Tibial nerve (tissue), 4 donors: ENCODE results near the gene THBS2.

Experiments
- EP300 ChIP-seq, 2 donors: sonication (generic); formaldehyde crosslinking; IDR thresholded peaks; one replicate each; pipeline ENCODE4 v1.6.1; 2017; ENCODE audit warnings: antibody characterized with exemption in 2 of 2, mild to moderate bottlenecking in 1 of 2
- POLR2A ChIP-seq, 2 donors: fragments of 450-650 bp; IDR thresholded peaks; one replicate each; pipeline ENCODE4 v1.6.1; 2017; ENCODE audit warnings: antibody characterized with exemption in 2 of 2, mild to moderate bottlenecking in 2 of 2, moderate library complexity in 2 of 2
- TF ChIP-seq, protein P1 (sequence below), 5 experiments: fragments of 200-600 bp in 3 of 5; fragments of 450-650 bp in 2 of 5; sonication (generic) in 3 of 5; IDR thresholded peaks; one replicate each; pipeline ENCODE4 v1.5.1; 2016 to 2019; ENCODE audit warnings: antibody characterized with exemption in 5 of 5, mild to moderate bottlenecking in 3 of 5, moderate library complexity in 2 of 5

DNA sequence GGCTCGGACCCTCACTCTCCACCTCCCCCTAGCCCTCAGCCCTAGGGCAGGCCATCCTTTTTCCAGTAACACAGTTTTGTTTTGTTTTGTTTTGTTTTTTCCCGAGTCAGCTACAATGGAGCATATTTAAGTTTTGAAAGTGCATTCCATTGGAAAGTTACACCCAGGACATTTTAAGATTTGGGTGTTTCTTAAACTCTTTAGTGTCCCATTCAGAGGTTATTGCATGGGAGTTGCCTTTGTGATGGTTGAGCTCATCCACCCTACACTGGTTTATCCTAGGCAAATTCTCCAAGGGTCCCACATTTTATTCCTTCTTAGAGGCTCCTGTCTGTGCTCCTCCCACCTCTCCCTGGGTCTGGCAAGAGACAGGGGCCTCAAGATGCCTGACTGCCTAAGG is 58.9 kb downstream of the THBS2 start:
- TF ChIP-seq, protein P1, sequence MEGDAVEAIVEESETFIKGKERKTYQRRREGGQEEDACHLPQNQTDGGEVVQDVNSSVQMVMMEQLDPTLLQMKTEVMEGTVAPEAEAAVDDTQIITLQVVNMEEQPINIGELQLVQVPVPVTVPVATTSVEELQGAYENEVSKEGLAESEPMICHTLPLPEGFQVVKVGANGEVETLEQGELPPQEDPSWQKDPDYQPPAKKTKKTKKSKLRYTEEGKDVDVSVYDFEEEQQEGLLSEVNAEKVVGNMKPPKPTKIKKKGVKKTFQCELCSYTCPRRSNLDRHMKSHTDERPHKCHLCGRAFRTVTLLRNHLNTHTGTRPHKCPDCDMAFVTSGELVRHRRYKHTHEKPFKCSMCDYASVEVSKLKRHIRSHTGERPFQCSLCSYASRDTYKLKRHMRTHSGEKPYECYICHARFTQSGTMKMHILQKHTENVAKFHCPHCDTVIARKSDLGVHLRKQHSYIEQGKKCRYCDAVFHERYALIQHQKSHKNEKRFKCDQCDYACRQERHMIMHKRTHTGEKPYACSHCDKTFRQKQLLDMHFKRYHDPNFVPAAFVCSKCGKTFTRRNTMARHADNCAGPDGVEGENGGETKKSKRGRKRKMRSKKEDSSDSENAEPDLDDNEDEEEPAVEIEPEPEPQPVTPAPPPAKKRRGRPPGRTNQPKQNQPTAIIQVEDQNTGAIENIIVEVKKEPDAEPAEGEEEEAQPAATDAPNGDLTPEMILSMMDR (IDR thresholded peaks at IDR 0.05), result no peak
- TF ChIP-seq POLR2A (IDR thresholded peaks at IDR 0.05), result no peak
- TF ChIP-seq EP300 (IDR thresholded peaks at IDR 0.05), result no peak
